HL-60 (cell line): ENCODE data around the gene ATP2B2.
A peak's percentile ranks its signal among the peaks of the same experiment; 100 is the strongest.

ENCODE experiments used
- DNase-seq, 2 experiments: peaks; one replicate each; pipeline ENCODE4 v3.0.0-alpha.2; 2010 to 2020; ENCODE audit warnings: low read depth in 1 of 2, low spot score in 1 of 2
- H3K27ac ChIP-seq: fragments of 250-450 bp; sonication (Bioruptor Pico); replicated peaks from 2 replicates; pipeline ENCODE4 v1.5.1; 2020; ENCODE audit warnings: mild to moderate bottlenecking, moderate library complexity
- H3K27me3 ChIP-seq: fragments of 250-450 bp; sonication (Bioruptor Pico); 2 replicates; pipeline ENCODE4 v1.5.1; 2021; ENCODE audit warnings: mild to moderate bottlenecking, moderate library complexity; ENCODE audit not compliant: insufficient read depth, poor library complexity, severe bottlenecking
- H3K4me3 ChIP-seq: replicated peaks from 2 replicates; pipeline ENCODE4 v1.5.1; 2011; ENCODE audit warnings: mild to moderate bottlenecking, control low read depth, low read length; ENCODE audit not compliant: insufficient read depth
- CTCF ChIP-seq: IDR thresholded peaks from one replicate; pipeline ENCODE4 v1.5.1; 2011; ENCODE audit warnings: low read length, control low read depth, inconsistent platforms; ENCODE audit not compliant: insufficient read depth
- GABPA ChIP-seq: IDR thresholded peaks from 2 replicates; pipeline ENCODE4 v1.6.1; 2012; ENCODE audit warnings: low read depth
- POLR2AphosphoS5 ChIP-seq: IDR thresholded peaks from 2 replicates; pipeline ENCODE4 v1.6.1; 2012; ENCODE audit warnings: low read depth
- REST ChIP-seq: IDR thresholded peaks from 2 replicates; pipeline ENCODE4 v1.6.1; 2012; ENCODE audit warnings: low read depth; ENCODE audit not compliant: insufficient replicate concordance
- SPI1 ChIP-seq: IDR thresholded peaks from 2 replicates; pipeline ENCODE4 v1.6.1; 2012; ENCODE audit warnings: low read depth, mild to moderate bottlenecking, borderline replicate concordance

The ATP2B2 gene

GRCh38 chr3:10460951-10461545, 44.3 kb downstream of the ATP2B2 start:
- Histone ChIP-seq H3K27me3 (no peaks in the 10 kb centered on the region), H3K27ac (no peak overlapping the region), H3K4me3 (no peak overlapping the region)
- DNase-seq = no peak
- TF ChIP-seq POLR2AphosphoS5 (no peak), CTCF (no peak), GABPA (no peak), SPI1 (no peak), REST (no peak)

GRCh38 chr3:10459954-10460754, 45.2 kb downstream of the ATP2B2 start:
- Histone ChIP-seq H3K27me3 (no peaks in the 10 kb centered on the region), H3K4me3 (no peak overlapping the region), H3K27ac (no peak overlapping the region)
- peak; percentile 49 to 53 for DNase-seq
- peak; percentile 99 for TF ChIP-seq REST
- no peak for TF ChIP-seq POLR2AphosphoS5

- TF ChIP-seq CTCF = no peak
- TF ChIP-seq SPI1 = no peak
- TF ChIP-seq GABPA = no peak
- TF ChIP-seq REST = no peak
- TF ChIP-seq POLR2AphosphoS5 = no peak
- no peak for DNase-seq
- no peak overlapping the region for H3K4me3 ChIP-seq
- H3K27ac ChIP-seq = no peak overlapping the region
- H3K27me3 ChIP-seq = no peaks in the 10 kb centered on the region
Observed at GRCh38 chr3:10457560-10457959, 47.8 kb downstream of the ATP2B2 start.
